ENCODE data around the gene PRKCA.

Gene PRKCA

DNA sequence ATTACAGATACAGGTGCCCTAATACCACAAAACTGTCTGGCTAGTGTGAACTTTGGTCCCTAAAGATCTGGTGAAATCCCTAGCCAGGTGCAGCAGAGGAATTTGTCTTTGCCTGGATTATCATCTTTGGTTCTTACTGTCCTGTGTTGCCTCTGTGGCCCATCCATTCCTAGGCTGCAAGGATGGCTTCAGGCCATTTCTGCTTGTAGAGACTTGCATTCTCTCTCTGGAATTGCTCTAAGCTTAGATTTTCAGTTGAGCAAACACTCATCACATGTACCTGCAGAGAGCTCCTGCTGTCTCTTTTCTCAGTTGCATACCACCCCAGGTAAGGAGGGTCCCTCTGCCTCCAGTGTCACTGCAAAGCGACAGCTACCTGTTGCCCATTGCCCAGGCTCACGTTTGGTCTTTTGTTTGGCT is 114.9 kb downstream of the PRKCA start:
- no peak for DNase-seq

DNA sequence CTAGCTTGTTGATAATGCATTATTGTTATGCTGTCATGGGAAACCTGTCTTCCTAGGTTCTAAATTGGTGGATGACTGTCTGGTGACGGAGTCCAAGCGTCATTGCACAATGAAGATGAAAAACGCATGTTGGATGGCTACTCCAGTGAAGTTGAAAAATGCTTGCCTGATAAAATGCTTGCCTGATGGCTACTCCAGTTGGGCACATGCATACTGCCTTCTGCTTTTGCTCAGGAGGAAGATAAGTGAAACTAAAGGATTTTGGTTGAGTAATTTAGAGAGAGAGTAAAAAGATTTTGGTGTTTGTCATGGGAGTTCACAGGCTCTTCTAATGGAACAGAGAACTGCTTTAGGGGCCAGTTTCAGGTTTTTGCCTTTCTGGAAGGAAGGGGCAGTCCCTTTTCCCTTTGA is 118.6 kb downstream of the PRKCA start:
- no peak for DNase-seq

DNA sequence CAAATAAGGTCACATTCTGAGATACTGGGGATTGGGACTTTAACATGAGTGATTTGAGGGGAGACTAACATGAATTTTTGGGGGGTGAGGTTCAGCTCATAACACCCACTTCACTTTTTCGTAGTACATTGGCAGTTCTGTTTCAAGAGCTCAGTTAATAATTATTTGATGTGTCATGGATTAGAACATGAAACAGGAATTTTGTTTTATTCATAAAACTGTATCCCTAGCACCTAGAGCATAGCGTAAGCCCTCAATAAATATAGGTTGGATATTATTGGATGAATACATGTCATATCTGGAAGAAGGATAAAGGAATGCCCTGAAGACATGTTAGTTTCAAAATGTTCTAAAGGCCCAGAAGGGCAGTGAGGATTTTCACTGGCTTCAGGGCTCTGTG is 119.8 kb downstream of the PRKCA start:
- no peak for DNase-seq

DNA sequence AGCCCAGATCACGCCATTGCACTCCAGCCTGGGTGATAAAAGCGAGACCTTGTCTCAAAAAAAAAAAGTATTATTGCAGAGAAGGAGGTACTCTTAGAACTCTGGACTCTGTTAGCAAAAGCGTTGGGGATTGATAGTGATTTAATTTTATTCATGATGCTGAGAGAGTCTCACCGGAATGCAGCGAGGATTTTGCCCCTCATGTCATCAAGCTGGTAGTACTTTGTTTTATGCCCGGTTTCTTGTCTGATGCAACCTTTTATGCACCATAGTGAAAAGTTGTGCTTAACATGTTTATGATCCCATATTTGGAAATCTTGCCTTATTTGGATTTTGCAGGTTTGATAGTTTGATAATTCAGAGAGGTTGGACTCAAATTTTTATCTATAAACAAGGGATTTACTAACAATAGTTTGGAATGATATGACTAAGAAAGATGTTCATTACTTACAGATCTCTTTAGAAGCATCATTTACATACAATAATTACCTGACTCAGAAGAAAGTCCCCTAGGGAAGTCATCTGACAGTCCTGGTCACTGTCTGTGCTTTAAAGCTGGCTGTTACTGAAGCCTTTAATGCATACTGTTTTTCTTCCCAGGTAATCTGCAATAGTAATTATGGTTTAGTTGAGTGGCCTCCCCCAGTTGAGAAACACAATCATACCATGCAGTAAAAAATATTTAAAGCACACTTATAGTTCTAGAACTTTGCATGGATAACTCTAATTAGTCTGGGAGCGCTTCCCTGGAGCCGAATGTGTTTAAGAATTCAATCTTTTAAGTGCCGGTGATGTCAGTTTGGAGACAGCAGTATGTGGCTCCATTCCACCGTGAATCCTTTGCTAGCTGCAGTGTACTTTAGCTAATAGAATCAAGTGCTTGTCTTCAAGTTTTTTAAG is 120.9 kb downstream of the PRKCA start:
- DNase-seq: no peak

DNA sequence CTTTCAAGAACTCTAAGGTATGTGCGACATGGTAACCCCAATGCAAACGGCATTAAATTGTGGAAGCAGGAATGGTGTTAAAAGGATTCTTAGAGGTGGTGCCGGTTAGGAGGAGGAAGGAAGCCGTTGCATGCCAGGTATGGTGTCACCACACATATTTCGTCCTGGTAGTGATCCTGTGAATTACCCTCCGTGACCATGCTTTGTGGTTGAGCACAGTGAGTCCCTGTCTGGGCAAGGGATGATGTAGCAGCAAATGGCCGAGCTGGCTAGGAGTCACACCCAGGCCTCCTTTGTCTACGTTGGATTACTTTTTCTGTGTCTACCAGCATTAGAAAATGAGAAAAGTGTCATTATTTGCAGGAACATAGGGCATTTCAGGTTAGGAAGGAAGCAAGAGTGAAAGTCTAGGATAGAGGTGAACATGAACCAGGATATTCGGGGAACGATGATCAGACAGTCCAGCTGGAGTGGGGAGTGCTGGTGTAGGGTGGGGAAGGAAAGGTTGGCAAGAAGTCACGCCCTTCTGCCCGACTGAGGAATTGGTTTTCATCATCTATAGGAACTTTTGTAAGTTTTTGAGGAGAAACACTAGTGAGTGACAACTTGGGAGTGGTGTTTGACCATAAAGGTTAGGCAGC is 123.5 kb downstream of the PRKCA start:
- no peak for DNase-seq

DNA sequence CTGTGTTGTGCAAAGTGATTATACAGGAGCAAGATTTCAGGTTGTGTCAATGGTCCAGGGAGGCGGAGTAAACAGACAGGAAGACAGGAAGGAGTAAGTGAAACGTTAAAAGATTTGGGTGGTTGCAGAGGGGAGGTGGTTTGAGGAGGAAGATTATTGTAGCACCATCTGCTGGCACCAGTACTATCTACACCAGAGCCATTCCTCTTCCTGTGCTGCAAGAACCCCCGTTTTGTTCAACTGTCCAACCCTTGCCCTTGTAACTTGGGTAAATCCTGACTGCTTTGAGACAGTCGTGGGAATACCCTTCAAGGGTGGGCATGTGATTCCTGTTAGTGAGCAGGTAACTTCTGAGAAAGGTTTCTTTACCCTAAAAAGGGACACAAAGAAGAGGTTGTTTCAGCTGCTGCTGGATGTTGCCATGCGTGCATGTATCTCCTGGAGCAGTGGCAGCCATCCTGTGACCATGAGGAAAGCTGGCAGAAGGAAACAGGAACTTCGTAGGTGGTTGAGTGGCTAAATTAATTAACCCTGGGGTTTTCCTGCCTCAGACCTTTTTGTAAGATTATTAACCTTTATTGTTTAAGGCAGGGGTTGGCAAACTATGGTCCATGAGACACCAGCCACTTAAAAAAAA is 124.1 kb downstream of the PRKCA start:
- peak; percentile 62 for DNase-seq

DNA sequence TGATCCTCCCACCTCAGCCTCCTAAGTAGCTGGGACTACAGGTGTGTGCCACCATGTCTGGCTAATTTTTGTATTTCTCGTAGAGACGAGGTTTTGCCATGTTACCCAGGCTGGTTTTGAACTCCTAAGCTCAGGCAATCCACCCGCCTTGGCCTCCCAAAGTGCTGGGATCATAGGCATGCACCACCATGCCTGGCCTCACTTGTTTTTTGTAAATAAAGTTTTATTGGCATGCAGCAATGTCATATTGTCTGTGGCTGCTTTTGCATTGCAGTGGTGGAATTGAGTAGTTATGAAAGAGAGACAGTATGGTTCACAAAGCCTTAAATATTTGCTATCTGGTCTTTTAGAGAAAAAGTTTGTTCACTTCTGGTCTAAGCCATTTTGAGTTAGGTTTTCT is 124.7 kb downstream of the PRKCA start:
- no peak for DNase-seq

DNA sequence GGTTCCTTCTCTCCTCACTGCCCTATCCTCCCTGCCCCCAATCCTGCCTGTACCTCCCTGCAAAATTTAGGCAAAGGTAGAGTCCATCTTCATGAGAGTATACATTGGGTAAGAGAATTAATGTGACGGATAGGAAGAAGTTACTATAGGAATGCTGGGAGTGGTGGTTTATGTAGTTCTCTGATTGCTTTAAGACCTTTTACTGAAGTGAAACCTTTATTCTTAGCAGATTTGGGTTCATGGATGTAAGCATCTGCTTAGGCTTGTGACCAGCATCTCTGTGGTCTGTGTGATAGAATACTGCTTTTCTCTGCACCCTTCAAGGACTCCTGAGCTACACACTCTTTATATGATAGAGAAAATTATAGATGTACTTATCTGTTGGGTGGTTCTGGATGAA is 127.3 kb downstream of the PRKCA start:
- no peak for DNase-seq

DNA sequence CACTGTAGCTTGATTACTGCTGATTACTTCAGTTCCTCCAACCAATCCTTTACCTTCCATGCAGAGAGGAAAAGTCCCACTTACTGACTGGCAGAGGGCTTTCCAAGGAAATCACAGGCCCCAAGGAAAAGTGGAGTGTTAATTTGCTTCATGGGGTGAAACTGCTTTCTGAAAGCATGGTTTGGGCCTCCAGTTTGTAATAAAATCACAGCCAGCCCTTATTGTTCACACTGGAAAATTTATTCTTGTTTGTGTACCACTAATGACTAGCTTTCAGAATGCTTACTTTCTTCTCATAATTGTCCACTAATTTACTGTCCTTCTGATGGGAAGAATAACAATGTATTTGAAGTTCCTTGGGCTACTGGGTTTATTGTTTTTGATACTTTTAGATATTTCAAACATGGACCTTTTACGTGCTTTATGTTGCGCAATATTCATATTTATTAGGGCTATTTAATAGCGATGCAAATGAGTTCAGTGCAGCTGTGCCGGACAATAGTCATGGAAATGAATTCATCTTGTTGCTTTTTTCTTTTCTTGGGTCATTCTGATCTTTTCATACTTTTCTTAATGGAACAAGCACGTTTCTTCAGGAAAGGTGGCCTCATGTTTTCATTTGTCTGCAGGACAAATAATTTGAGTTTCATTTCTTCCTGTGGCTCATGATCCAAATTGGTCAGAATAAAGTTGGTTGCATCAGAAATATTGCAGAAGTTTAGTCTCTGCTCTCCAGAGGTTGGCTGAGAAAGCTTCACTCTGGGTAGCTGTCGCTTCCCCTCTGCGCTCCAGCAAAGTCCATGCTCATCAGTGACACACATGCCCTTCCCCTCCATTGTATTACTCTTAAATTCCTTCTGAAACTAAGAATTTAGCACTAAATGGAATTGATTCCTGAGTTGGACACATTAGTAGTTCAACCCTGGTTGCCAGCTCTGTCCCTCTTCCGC is 128.7 kb downstream of the PRKCA start:
- DNase-seq: no peak

DNA sequence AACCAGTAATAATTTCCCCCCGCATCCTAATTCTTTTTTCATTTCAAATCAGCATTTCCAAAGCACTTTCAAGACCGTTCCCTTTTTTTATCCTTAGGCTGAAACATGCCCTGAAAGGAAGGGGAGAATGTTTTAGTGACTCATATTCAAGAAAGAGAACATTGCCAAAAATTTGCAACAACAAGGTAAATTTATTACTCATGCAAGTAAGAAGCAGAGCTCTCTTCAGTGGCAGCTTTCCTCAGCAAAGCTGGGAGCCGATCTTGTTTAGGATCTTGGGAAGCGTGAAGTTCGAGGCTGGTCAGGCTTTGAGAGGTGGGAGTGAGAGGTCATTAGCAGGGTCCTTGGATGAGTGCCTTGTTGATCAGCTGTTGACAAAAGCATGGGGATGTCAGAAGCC is 129.5 kb downstream of the PRKCA start:
- DNase-seq: no peak

DNA sequence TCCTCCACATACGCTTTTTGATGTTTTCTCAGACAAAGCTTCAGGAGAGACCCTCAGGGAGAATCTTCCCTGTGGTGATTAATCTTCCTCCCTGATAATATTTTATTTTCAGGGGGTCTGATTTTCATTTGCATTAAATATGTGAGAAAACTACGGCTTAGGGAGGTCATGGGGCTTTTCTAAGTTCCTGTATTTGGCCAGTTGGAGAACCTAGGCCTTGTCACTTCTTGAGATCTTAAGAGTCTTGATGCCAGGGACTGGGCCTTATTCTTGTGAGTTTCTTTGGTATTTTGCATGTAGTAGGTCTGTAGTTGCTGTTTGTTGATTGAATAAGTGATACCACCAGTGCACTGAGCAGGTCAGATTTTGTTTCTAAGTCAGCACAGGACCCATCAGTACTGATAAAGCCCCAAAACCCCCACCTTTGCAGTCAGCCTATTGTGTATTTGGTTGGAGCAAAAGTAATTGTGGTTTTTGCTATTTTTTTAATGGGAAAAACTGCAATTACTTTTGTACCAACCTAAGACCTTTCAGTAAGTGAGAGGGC is 130.1 kb downstream of the PRKCA start:
- DNase-seq: no peak

DNA sequence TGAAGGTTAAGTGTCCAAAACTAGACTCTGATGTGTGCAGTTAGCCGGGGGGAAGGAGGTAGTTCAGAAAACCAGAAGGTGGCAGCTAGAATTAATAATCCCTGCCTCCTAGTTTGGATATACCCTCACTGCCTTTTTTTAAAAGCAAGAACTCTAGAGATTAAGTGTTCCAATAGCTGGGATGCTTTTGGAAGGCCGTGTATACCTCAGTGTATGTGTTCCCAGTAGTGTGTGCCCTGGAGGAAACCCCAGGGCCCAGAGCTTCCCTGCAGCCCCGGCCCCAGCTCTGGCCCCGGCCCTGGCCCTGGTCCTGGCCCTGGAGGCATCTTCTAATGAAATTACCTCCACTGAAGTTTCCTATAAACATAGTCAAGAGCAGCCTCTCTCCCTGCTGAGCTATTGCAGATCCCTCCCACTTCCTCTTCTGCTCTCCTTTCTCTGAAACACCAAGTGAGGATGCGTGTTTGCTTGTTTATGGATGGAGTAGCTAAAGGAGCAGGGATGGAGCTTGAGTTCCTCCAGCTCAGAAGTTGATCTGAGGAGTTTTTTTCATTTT is 130.7 kb downstream of the PRKCA start:
- DNase-seq: no peak

DNA sequence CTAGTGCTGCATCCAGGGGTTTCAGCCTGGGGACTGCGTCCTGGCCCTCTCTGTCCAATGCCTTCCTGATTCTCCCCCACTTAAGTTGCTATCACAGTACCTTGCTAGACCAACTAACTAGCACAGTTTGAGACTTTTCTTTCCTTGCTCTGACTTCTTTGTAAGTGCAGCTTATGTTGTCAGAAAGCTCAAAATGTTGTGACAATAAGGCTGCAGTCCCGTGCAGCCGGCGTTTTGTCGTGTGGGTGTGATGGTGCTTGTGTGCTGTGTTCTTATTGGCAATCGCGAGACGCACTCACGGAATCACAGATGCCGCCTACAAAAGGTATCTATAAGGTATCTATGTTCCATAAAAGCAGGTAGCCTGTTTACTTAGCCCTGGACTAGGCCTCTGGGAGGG is 132.8 kb downstream of the PRKCA start:
- no peak for DNase-seq

DNA sequence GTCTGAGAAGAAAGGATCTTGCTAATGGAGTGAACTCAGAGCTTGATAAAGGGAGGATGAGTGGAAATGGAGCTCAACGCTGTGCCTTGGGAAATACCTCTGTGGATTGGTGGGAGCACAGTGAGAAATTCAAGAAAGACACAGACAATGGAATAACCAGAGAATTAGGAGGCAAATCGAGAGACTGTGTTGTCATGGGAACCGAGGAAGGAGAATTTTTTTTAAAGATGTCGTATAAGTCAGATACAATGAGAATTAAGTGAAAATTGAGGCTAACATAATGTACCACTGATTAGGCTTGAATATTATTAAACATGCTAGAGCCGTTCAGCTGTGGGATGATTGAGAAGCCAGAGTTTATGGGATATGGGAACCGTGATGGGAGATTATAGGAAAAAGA is 134.2 kb downstream of the PRKCA start:
- DNase-seq: no peak

DNA sequence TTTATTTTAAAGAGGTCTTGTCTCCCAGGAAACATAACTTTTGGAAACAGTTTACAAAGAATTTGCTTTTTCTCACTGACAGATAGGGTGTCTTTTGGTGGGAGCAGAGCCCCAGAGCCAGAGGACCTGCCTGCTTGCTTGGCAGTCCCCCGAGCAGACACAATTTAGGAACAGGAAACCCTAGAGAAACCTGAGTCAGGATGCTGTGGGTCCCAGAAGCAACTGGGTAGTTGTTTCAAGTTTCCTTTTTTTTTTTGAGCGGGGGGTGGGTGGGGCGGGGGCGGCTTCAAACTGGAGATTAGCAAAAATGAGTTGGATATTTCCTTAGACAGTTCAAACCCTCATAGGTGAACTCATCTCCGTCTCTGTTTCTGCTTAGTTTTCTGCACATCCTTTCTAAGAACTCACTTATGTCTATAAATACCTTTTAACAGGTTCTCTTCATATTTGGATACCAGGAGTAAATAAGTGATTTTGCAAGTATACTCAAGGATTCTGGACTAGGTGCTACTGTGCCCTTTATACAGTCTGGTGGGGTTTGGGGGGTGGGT is 135.1 kb downstream of the PRKCA start:
- no peak for DNase-seq

DNA sequence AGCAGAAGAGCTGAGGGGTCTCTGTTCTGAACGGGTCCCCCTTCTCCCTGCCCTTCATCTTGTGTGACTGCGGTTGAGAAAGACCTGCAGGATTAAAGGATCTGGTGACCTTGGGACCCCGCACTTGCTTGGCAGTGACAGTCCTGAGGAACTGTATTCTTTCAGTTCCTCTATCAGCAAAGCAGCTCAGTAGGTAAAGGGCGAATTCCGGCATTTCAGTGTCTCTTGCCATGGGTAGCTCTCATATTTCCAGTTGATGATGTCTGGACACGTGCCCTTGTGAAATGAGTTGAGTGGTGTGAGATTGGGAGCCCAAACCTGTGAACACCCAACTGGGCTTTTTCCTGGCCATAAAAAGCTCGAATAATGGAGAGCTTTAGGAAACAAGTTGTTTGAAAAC is 135.7 kb downstream of the PRKCA start:
- DNase-seq: no peak

DNA sequence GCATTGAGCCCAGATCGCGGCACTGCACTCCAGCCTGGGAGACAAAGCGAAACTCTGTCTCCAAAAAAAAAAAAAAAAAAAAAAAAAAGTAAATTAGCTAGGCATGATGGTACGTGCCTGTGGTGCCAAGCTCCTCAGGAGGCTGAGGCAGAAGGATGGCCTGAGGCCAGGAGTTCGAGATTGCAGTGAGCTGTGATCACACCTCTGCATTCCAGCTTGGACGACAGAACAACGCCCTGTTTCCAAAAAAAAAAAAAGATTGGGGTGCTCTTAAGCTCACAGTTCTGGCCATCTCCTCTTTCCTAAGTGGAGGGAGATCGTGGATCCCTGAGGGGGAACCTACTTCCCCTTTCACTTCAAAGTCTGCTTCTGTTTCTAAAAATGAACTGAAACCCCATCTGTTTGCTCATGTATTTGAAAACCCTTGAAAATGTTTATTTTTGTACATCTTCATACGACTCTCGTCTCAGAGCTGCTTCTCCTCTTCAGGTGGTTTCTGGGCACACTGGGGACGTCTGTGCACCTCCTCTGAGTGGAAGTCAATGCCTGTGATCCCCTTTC is 138.8 kb downstream of the PRKCA start:
- DNase-seq: no peak

DNA sequence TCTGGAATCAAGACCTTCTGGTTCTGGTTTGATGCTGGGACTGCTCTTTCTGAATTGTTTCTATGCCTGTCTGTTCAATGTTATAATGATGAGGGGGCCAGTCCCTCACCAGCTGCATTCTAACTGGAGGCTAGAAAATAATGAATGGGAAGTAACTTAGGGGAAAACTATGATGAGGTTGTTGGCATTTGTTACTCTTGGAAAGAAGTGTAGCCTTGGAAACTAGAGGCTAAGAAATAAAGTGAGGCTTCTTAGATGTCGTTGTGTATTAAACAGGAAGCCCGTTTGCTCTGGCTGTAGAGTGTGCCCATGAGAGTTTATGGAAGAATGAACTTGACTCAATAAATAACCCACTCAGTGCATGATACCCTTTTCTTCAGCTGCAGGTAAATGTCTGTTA is 140.8 kb downstream of the PRKCA start:
- no peak for DNase-seq

DNA sequence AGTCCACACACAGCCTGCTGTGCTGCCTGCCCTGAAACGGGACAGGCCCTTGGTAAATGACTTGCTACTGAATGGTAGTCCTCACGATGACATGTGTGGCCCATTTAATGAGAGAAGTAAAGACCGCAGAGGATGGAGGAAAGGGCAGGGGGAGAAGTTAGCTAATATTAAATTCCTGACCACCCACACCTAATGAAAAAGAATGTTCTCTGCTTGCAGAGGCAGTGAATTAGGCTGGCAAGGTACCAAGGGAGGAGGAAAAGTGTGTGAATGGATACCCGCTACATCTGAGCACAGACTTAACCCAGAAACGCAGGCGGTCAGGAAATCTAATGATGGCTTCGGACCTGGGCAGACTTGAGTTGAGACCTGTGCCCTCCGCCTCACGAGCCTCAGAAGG is 141.2 kb downstream of the PRKCA start:
- DNase-seq: no peak

DNA sequence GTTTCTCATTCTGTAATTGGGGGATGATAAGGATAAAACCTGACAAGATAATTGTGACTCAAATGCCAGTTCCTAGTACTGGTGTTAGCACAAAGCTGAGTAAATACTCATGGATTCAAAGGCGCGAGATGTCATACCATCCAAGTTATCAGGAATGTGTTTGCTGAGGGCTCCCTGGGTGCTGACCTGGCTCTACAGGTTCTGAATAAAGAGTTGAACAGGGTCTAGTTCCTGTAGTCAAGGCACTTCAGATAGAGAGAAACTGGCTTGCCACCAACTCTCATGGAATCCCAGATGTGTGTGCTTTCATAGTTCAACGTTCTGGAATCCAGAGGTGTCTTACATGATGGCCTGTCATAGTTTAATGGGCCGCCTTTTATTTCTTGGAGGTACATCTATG is 141.6 kb downstream of the PRKCA start:
- no peak for DNase-seq

DNA sequence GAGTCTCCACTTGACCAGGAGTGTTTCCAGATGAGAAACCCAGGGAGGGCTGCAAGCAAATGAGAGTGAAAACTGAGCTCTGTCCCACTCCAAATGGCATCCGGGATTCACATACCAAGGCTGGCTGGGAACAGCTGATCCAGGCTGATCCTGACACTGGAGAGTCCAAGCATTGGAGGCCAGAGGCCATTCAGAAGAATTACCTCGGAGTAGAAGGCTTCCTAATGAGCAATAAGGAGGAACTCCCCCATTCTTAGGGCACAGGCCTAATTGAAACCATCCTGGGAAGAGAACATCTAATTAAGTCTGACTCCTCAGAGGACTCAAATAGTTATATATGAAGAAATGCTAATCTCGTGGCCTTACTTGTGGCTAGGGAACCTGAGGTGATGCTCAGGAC is 142.8 kb downstream of the PRKCA start:
- no peak for DNase-seq

DNA sequence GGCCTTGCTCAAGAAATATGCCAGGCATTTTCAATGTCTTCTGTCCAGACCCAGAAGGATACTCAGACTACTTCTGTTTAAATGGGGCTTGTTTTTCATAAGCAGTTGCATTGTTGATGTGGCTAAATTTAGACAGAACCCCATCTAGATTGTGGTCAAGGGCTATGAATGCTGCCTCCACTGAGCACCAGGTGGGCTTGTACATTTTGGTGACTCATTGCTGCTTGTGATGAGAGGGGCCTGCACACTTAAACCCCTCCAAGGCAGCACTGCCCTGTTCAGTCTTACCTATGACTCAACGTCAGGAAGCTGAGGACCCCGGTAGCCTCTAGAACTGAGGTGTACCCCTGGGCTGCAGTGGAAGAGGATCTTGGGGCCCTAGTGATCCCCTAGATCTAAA is 144.0 kb downstream of the PRKCA start:
- DNase-seq: no peak

All from CD4-positive, alpha-beta T cell treated with Interleukin-4 for 4 hours (primary cell).